ENCODE results near the gene TSPYL2.

DNA sequence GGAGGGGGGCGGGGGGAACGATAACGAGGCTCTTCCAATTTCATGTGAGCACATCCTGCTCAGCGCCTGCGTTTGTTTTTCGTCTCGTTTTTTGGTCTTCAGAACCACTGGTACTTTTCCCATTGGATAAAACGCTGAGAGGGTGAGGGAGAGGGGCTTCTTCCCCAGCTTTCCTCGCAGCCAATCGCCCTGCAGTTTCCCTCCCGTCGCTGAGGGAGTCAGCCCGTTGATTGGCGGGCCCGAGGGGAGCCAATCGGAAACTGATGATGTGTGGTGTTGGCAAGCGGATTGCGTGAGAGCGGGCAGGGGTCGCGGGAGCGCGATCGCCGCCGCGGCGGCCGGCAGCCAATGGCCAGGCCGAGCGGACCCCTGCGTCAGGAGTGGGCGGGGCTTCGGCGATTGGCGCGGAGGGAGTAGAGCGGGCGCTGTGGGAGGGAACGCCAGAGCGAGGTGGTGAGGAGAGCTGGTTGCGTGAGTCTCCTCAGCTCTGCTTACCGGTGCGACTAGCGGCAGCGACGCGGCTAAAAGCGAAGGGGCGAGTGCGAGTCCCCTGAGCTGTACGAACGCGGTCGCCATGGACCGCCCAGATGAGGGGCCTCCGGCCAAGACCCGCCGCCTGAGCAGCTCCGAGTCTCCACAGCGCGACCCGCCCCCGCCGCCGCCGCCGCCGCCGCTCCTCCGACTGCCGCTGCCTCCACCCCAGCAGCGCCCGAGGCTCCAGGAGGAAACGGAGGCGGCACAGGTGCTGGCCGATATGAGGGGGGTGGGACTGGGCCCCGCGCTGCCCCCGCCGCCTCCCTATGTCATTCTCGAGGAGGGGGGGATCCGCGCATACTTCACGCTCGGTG lies at the start of gene TSPYL2:
- TF ChIP-seq, protein P1, sequence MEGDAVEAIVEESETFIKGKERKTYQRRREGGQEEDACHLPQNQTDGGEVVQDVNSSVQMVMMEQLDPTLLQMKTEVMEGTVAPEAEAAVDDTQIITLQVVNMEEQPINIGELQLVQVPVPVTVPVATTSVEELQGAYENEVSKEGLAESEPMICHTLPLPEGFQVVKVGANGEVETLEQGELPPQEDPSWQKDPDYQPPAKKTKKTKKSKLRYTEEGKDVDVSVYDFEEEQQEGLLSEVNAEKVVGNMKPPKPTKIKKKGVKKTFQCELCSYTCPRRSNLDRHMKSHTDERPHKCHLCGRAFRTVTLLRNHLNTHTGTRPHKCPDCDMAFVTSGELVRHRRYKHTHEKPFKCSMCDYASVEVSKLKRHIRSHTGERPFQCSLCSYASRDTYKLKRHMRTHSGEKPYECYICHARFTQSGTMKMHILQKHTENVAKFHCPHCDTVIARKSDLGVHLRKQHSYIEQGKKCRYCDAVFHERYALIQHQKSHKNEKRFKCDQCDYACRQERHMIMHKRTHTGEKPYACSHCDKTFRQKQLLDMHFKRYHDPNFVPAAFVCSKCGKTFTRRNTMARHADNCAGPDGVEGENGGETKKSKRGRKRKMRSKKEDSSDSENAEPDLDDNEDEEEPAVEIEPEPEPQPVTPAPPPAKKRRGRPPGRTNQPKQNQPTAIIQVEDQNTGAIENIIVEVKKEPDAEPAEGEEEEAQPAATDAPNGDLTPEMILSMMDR (IDR thresholded peaks at IDR 0.05): no peak
- peak; percentile 58 to 96 for TF ChIP-seq POLR2AphosphoS5 (IDR thresholded peaks at IDR 0.05; ENCODE audit: insufficient read depth in 1 of 2, low read depth in 1 of 2)
